ENCODE data around the gene GLRB.
A peak's percentile ranks its signal among the peaks of the same experiment; 100 is the strongest.

The GLRB gene

GRCh38 chr4:157096439-157096838, 20.5 kb downstream of the GLRB start:
- no peak for TF ChIP-seq CTCF (IDR thresholded peaks at IDR 0.05)

- no peak for TF ChIP-seq CTCF (IDR thresholded peaks at IDR 0.05)
These were observed 23.6 kb downstream of the GLRB start for GRCh38 chr4:157099506-157099905.

GRCh38 chr4:157104541-157104940, 28.6 kb downstream of the GLRB start:
- no peak for TF ChIP-seq CTCF (IDR thresholded peaks at IDR 0.05)

GRCh38 chr4:157114671-157115070, 38.7 kb downstream of the GLRB start:
- TF ChIP-seq CTCF (IDR thresholded peaks at IDR 0.05): no peak

GRCh38 chr4:157115613-157116335, 39.8 kb downstream of the GLRB start:
- TF ChIP-seq CTCF (IDR thresholded peaks at IDR 0.05): no peak

GRCh38 chr4:157121401-157121800, 45.5 kb downstream of the GLRB start:
- TF ChIP-seq CTCF (IDR thresholded peaks at IDR 0.05): no peak

- no peak for TF ChIP-seq CTCF (IDR thresholded peaks at IDR 0.05)
These were observed 51.6 kb downstream of the GLRB start for GRCh38 chr4:157127571-157127970.

- TF ChIP-seq CTCF (IDR thresholded peaks at IDR 0.05): peak; percentile 22; the same call in 1 of the 2 replicates
These were observed 52.4 kb downstream of the GLRB start for GRCh38 chr4:157128395-157128794.
